GM12873 (cell line): ENCODE results near the gene TSFM.

Experiments
- TF ChIP-seq, protein P1 (sequence below): IDR thresholded peaks from 2 replicates; pipeline ENCODE4 v1.5.1; 2012; ENCODE audit warnings: low read depth, mild to moderate bottlenecking, moderate library complexity, low read length, control low read depth; ENCODE audit not compliant: insufficient read depth; ENCODE audit errors: missing control alignments

The TSFM gene

GRCh38 chr12:57793920-57794319 is 11.3 kb downstream of the TSFM start:
- TF ChIP-seq, protein P1, sequence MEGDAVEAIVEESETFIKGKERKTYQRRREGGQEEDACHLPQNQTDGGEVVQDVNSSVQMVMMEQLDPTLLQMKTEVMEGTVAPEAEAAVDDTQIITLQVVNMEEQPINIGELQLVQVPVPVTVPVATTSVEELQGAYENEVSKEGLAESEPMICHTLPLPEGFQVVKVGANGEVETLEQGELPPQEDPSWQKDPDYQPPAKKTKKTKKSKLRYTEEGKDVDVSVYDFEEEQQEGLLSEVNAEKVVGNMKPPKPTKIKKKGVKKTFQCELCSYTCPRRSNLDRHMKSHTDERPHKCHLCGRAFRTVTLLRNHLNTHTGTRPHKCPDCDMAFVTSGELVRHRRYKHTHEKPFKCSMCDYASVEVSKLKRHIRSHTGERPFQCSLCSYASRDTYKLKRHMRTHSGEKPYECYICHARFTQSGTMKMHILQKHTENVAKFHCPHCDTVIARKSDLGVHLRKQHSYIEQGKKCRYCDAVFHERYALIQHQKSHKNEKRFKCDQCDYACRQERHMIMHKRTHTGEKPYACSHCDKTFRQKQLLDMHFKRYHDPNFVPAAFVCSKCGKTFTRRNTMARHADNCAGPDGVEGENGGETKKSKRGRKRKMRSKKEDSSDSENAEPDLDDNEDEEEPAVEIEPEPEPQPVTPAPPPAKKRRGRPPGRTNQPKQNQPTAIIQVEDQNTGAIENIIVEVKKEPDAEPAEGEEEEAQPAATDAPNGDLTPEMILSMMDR: no peak

DNA sequence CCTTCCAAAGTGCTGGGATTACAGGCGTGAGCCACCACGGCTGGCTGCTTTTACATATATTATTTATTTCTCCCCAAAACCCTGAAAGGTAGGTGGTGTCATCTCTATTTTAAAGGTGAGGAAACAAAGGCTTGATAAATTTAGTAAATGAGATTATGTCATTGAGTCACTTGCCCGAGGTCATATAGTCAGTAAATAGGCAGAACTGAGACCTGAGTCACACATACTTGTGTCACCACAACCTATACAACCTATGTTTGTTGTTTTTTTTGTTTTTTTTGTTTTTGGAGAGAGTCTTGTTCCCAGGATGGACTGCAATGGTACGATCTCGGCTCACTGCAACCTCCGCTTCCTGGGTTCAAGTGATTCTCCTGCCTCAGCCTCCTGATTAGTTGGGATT is 12.8 kb downstream of the TSFM start:
- TF ChIP-seq, protein P1: no peak

GRCh38 chr12:57796996-57797395 is 14.4 kb downstream of the TSFM start:
- TF ChIP-seq, protein P1: no peak

- TF ChIP-seq, protein P1: no peak
Measured at GRCh38 chr12:57797933-57798332, 15.3 kb downstream of the TSFM start.

- TF ChIP-seq, protein P1: no peak
Measured at GRCh38 chr12:57800965-57801364, 18.4 kb downstream of the TSFM start.

DNA sequence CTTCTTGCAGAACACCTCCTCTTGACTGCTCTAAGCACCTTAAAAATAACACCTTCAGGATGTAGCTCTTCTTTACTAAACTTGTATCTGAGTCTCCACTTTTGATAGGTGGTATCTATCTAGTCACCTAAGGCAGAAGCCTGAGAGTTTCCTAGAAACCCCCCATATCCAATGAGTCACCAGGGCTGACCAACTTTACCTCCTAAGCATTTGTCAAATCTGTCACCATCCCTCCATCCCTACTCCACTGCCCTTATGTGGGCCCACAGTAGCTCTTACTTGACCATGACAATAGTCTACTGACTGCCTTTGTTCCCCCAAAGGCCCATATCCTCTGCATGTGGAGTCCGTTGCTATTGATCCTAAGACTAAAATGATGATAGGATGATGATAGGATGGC is 20.0 kb downstream of the TSFM start:
- TF ChIP-seq, protein P1: no peak

- TF ChIP-seq, protein P1: peak; percentile 77
Measured at GRCh38 chr12:57803319-57803893, 20.8 kb downstream of the TSFM start.
